IPS-NIHi7 (cell line): ENCODE data around the gene ERC2.
"Not testable (repeated sequence)": the region's sequence is repeated elsewhere in the genome, so short reads cannot be mapped to it uniquely, and the experiment has no call there.

Experiments used
- DNase-seq: peaks from one replicate; pipeline ENCODE4 v3.0.0; 2012; ENCODE audit warnings: mixed read lengths; ENCODE audit errors: extremely low spot score

ERC2 gene

GRCh38 chr3:56066405-56066804 lies 401.9 kb downstream of the ERC2 start:
- not testable (repeated sequence) for DNase-seq

GRCh38 chr3:56064684-56065083 lies 403.6 kb downstream of the ERC2 start:
- no peak for DNase-seq

GRCh38 chr3:56061279-56061626 lies 407.0 kb downstream of the ERC2 start:
- DNase-seq, result no peak

GRCh38 chr3:56060521-56061278 lies 407.6 kb downstream of the ERC2 start:
- DNase-seq, result no peak

GRCh38 chr3:56059731-56060130 lies 408.5 kb downstream of the ERC2 start:
- no peak for DNase-seq

- no peak for DNase-seq
Observed at GRCh38 chr3:56055951-56056350, 412.3 kb downstream of the ERC2 start.

GRCh38 chr3:56055546-56055945 lies 412.7 kb downstream of the ERC2 start:
- DNase-seq, result peak; percentile 26

- no peak for DNase-seq
Observed at GRCh38 chr3:56054844-56055243, 413.4 kb downstream of the ERC2 start.

GRCh38 chr3:56053727-56054126 lies 414.5 kb downstream of the ERC2 start:
- DNase-seq, result no peak

- DNase-seq, result no peak
Observed at GRCh38 chr3:56052188-56052587, 416.1 kb downstream of the ERC2 start.

GRCh38 chr3:56051052-56051451 lies 417.2 kb downstream of the ERC2 start:
- no peak for DNase-seq

- DNase-seq, result no peak
Observed at GRCh38 chr3:56048946-56049345, 419.3 kb downstream of the ERC2 start.

- no peak for DNase-seq
Observed at GRCh38 chr3:56048331-56048730, 419.9 kb downstream of the ERC2 start.

GRCh38 chr3:56042326-56042951 lies 425.8 kb downstream of the ERC2 start:
- DNase-seq, result peak; percentile 61

- DNase-seq, result no peak
Observed at GRCh38 chr3:56025326-56025725, 442.9 kb downstream of the ERC2 start.

GRCh38 chr3:56023546-56023945 lies 444.7 kb downstream of the ERC2 start:
- no peak for DNase-seq

- DNase-seq, result no peak
Observed at GRCh38 chr3:56022619-56023018, 445.6 kb downstream of the ERC2 start.

- DNase-seq, result no peak
Observed at GRCh38 chr3:56019490-56020146, 448.6 kb downstream of the ERC2 start.

GRCh38 chr3:56015374-56015773 lies 452.9 kb downstream of the ERC2 start:
- not testable (repeated sequence) for DNase-seq

- no peak for DNase-seq
Observed at GRCh38 chr3:56012721-56013120, 455.5 kb downstream of the ERC2 start.

GRCh38 chr3:56005196-56005805 lies 463.0 kb downstream of the ERC2 start:
- no peak for DNase-seq

GRCh38 chr3:56003129-56003528 lies 465.1 kb downstream of the ERC2 start:
- DNase-seq, result no peak

GRCh38 chr3:56001991-56002390 lies 466.3 kb downstream of the ERC2 start:
- DNase-seq, result no peak
